GM12874 (cell line): ENCODE data around the gene ZNF692.
A peak's percentile ranks its signal among the peaks of the same experiment; 100 is the strongest.

ENCODE experiments used
- TF ChIP-seq, protein P1 (sequence below): IDR thresholded peaks from 2 replicates; pipeline ENCODE4 v1.5.1; 2011; ENCODE audit warnings: low read depth, mild to moderate bottlenecking, control low read depth, low read length, moderate library complexity; ENCODE audit not compliant: insufficient read depth

The ZNF692 gene

DNA sequence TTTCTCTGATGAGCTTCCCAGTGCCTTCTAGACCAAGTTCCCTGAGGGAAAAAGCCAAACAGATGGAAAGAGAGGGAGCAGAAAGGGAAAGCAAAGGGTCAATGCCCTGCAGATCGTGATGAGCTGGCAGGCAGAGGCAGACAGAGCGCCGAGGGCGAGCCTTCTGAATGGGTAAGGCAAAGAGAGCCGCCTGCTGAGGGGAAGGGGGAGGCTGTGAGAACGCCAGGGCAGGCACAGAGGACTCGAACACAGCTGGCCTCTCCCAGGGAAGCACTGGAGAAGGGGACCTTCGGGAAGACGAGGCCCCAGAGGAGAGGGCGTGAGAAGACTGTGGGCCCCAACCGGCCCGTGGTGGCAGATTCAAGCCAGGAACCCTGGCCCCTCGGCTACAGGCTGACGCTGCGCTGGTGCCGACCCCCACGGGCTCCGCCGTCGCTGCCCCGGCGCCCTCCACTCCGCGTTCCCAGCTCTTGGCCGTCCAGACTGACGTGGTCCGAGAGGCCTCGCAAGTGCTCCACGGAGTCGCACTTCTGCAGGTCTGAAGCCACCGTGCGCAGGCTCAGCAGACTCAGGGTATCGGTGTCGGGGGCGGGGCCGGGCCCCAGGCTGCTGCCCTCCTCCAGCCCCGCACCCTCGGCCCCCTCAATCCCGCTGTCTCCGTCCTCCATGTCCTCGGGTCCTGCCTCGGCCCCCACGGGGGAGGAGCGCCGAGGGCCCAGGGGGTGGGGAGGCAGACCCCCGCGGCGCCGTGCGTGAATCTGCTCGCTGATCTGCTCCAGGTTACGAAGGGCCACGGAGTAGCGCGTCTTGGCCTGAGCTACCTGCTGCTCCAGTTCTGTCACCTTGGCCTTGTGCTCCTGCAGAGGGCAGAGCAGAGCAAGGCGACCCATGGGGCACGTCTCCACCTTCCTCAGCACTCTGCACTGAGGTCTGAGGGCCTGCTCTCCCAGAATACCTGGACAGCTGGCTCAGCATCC is 47.1 kb downstream of the ZNF692 start:
- TF ChIP-seq, protein P1, sequence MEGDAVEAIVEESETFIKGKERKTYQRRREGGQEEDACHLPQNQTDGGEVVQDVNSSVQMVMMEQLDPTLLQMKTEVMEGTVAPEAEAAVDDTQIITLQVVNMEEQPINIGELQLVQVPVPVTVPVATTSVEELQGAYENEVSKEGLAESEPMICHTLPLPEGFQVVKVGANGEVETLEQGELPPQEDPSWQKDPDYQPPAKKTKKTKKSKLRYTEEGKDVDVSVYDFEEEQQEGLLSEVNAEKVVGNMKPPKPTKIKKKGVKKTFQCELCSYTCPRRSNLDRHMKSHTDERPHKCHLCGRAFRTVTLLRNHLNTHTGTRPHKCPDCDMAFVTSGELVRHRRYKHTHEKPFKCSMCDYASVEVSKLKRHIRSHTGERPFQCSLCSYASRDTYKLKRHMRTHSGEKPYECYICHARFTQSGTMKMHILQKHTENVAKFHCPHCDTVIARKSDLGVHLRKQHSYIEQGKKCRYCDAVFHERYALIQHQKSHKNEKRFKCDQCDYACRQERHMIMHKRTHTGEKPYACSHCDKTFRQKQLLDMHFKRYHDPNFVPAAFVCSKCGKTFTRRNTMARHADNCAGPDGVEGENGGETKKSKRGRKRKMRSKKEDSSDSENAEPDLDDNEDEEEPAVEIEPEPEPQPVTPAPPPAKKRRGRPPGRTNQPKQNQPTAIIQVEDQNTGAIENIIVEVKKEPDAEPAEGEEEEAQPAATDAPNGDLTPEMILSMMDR, result peak; percentile 20; the same call in 1 of the 2 replicates

DNA sequence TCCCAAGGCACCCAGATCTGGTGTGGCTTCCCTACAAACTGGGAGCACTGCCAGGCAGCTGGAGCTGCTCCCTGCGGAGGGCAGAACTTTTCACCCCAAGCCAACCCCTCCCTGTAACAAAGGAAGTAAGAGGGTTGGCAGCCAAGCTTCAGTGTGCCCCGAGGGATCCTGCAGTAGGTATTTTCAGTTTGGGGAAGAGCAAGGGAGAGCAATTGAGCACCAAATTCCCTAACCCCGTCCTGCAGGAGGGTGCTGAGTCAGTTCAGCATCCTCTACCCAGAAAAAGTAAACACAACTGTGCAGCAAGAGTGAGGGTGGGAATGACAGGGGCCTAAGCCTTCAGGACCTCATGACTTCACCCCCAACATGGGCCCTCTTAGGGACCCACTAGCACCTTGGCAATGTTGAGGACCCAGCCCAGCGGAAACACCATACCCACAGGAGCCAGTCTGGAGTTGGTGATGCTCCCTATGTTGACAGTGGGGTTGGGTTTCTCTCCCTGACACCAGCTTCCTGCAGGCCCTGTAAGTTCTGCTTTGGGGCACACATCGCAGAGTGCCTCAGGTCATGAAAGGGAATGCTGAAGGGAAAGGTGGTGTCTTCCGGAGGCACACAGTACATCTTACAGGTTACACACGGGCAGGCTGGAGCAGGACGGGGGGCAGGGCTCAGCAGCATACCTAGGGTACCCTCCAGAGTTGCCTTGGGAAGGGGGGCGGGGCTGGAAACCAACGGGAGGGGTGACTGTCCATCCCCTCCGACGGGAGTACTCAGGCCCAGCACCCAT is 48.0 kb downstream of the ZNF692 start:
- TF ChIP-seq, protein P1, result no peak

DNA sequence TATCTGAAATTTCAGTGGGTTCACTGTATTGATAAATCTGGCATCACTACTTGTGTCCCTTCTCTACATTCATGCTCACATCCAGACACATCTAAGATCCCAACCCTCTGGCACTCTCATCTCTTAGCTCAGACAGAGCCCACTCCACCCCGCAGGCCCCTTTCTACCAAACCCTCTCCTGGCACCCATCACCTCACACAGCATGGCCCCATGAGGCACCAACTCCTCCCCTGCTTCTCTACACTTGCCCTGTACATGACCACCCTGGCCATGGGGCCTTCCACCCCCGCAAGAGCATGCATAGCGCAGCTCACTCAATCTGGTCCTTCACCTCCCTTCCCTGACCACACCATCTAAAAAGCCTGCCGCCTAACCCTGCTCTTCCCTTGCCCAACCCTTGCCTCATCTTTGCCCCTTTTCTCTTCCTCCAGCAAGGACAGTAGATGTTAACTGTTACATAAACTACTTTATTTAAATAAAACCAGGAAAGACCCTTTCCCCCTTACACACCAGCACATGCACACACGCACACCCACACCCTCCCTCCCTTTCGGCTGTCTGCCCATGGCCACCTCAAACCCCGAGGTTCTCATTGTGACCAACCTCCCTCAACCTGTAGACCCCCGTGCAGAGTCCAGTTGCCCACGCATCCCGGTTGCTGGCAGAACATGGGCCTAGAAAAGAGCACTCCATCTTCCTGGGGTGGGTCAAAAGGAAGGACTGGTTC is 48.7 kb downstream of the ZNF692 start:
- TF ChIP-seq, protein P1, result no peak

DNA sequence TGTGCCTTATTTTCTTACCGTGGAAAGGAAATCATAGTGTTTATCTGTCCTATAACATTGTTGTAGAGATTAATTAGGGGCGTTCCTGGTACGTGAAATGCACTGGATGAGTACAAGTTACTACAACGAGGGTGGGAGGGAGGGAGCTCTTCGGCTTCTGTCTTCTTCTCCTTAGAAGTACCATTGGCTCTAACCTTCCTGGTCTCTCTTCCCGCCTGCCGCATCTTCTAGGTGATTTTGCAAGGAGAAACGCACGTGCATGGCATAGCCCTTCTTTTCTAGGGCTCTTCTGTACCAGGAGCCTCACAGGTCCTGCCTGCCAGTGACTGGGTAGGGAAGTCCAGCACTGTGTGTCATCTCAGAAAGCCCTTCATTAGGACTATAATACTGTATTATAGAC is 50.0 kb downstream of the ZNF692 start:
- TF ChIP-seq, protein P1, result no peak

DNA sequence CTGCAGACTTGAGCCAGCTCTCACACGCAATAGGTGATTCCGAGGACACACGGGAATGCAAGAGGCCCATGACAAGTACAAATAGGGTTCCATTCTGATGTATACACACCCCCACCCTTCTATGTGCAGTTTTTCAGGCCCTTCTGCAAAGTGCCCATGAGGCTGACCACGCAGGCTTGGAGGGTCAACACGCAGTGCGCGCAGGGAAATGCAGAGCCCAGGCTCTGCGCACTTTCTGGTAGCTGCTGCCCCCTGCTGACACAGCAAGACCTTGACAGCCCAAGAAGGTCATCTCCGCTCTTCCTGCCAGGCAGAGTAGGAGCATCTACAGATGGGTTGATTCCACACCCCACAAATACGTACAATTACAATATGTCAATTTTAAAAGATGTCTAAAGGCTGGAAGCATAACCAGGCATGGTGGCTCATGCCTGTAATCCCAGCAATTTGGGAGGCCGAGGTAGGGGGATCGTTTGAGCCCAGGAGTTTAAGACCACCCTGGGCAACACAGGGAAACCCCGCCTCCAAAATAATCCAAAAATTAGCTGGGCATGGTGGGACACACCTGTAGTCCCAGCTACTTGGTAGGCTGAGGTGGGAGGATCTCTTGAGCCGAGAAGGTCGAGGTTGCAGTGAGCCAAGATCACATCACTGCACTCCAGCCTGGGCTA is 51.7 kb downstream of the ZNF692 start:
- TF ChIP-seq, protein P1, result peak; percentile 90

DNA sequence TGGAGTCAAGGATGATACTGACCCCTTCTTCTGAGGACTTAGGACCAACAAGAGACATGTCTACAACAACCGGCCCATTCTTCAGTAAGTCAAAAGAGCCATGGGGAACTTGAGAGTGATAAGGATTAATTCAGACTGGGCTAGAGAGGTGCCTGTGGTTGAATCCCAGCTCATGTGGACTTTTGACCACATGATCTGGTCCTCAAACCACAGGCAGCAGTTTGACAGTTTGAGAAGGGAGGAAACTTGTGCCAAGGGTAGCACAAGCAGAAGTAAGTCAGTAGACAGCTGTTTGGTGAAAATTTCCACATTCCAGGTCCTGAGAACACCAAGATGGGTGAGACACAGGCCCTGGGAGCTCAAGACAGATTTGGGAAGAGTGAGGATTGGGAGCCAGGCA is 53.0 kb downstream of the ZNF692 start:
- TF ChIP-seq, protein P1, result no peak
